GM18907 (cell line): ENCODE measurements around the gene BCAN.

ENCODE experiments used
- ATAC-seq: cut with Tn5 transposase; IDR thresholded peaks from one replicate; pipeline ENCODE4 v1.9.1; 2021; ENCODE audit warnings: mild to moderate bottlenecking, moderate library complexity; ENCODE audit not compliant: unreplicated experiment

BCAN gene

GRCh38 chr1:156659661-156659987, 17.7 kb downstream of the BCAN start:
- no peak for ATAC-seq

- peak; percentile 59 for ATAC-seq
Observed at GRCh38 chr1:156659988-156660751, 18.3 kb downstream of the BCAN start.

- ATAC-seq = peak; percentile 6
Observed at GRCh38 chr1:156660752-156661112, 18.8 kb downstream of the BCAN start.

- ATAC-seq = no peak
Observed at GRCh38 chr1:156662005-156662799, 20.3 kb downstream of the BCAN start.

- ATAC-seq = no peak
Observed at GRCh38 chr1:156662800-156663055, 20.8 kb downstream of the BCAN start.

- no peak for ATAC-seq
Observed at GRCh38 chr1:156663178-156663577, 21.3 kb downstream of the BCAN start.

GRCh38 chr1:156664046-156664766, 22.3 kb downstream of the BCAN start:
- ATAC-seq = no peak

GRCh38 chr1:156664767-156665411, 23.0 kb downstream of the BCAN start:
- no peak for ATAC-seq

- ATAC-seq = no peak
Observed at GRCh38 chr1:156665539-156665938, 23.6 kb downstream of the BCAN start.

- ATAC-seq = no peak
Observed at GRCh38 chr1:156666862-156667609, 25.1 kb downstream of the BCAN start.

GRCh38 chr1:156667610-156667967, 25.7 kb downstream of the BCAN start:
- ATAC-seq = no peak

GRCh38 chr1:156667968-156668709, 26.2 kb downstream of the BCAN start:
- ATAC-seq = no peak

GRCh38 chr1:156668801-156669637, 27.1 kb downstream of the BCAN start:
- ATAC-seq = no peak

GRCh38 chr1:156669794-156670193, 27.9 kb downstream of the BCAN start:
- no peak for ATAC-seq

GRCh38 chr1:156670359-156670758, 28.4 kb downstream of the BCAN start:
- no peak for ATAC-seq

GRCh38 chr1:156670791-156671190, 28.9 kb downstream of the BCAN start:
- no peak for ATAC-seq

GRCh38 chr1:156671804-156672203, 29.9 kb downstream of the BCAN start:
- ATAC-seq = no peak

GRCh38 chr1:156673387-156674121, 31.6 kb downstream of the BCAN start:
- ATAC-seq = no peak
